HFFc6 (cell line): ENCODE measurements around the gene KLHL30. TPM values are rescaled to one million over a fixed set of nuclear protein-coding genes. Genes with fewer than 3 reads are reported as not detected.

ENCODE experiments used
- DNase-seq: peaks from one replicate; pipeline ENCODE4 v3.0.0-alpha.2; 2018
- H3K27ac Mint-ChIP-seq: 2 replicates; pipeline ENCODE4 v1.8.0; 2020; ENCODE audit warnings: mild to moderate bottlenecking, mixed read lengths
- H3K27me3 Mint-ChIP-seq: 2 replicates; pipeline ENCODE4 v1.8.0; 2021; ENCODE audit warnings: mild to moderate bottlenecking, moderate library complexity, mixed read lengths; ENCODE audit not compliant: insufficient read depth
- H3K36me3 Mint-ChIP-seq: 2 replicates; pipeline ENCODE4 v1.8.0; 2021; ENCODE audit warnings: low read depth, mixed read lengths
- H3K4me1 Mint-ChIP-seq: 2 replicates; pipeline ENCODE4 v1.8.0; 2020; ENCODE audit warnings: low read depth, mixed read lengths
- H3K4me3 Mint-ChIP-seq: 2 replicates; pipeline ENCODE4 v1.8.0; 2020; ENCODE audit warnings: mild to moderate bottlenecking, moderate library complexity, mixed read lengths
- H3K9me3 Mint-ChIP-seq: 2 replicates; pipeline ENCODE4 v1.8.0; 2020; ENCODE audit warnings: mild to moderate bottlenecking, mixed read lengths
- CTCF ChIP-seq: fragments of 200-600 bp; sonication (generic); IDR thresholded peaks from 2 replicates; pipeline ENCODE4 v1.5.0; 2021; ENCODE audit warnings: antibody characterized with exemption, mild to moderate bottlenecking
- total RNA-seq, 6 experiments: library from RNA; stranded (reverse); fragmentation: NEBNext Ultra II Directional; extraction: Animal tissue kit (Norgen Biotek cat#: 25700); gene quantifications; 2 replicates in 1 of 6; 3 replicates in 5 of 6; pipeline ENCODE4 v1.2.3, GENCODE V29; 2021

KLHL30 gene
- total RNA-seq, 6 experiments from 2014 or later, result 0.05 to 0.14 (median 0.12) TPM; not detected in 2

GRCh38 chr2:238137885-238138284 lies 583 bp upstream of the KLHL30 start:
- Mint-ChIP-seq H3K4me3 (no peak overlapping the region), H3K27ac (no peak overlapping the region), H3K27me3 (peaks cover 4% of the 10 kb centered on the region), H3K9me3 (no peaks in the 10 kb centered on the region), H3K4me1 (peaks cover 13% of the 10 kb centered on the region), H3K36me3 (no peaks in the 10 kb centered on the region)
- no peak for TF ChIP-seq CTCF
- no peak for DNase-seq

- Mint-ChIP-seq H3K36me3 (no peaks in the 10 kb centered on the region), H3K4me3 (no peak overlapping the region)
Measured at GRCh38 chr2:238139196-238140039, 950 bp downstream of the KLHL30 start.

GRCh38 chr2:238140040-238140439 lies 1.6 kb downstream of the KLHL30 start:
- Mint-ChIP-seq H3K4me1 (peaks cover 22% of the 10 kb centered on the region), H3K4me3 (no peak overlapping the region), H3K9me3 (no peaks in the 10 kb centered on the region), H3K27ac (no peak overlapping the region), H3K36me3 (no peaks in the 10 kb centered on the region), H3K27me3 (peaks cover 3% of the 10 kb centered on the region)
- no peak for DNase-seq
- TF ChIP-seq CTCF, result no peak

More at GRCh38 chr2:238139196-238140039, 950 bp downstream of the KLHL30 start:
- H3K4me1 Mint-ChIP-seq, result peaks cover 22% of the 10 kb centered on the region
- peak; percentile 76 for TF ChIP-seq CTCF
- H3K9me3 Mint-ChIP-seq, result no peaks in the 10 kb centered on the region
- DNase-seq, result no peak
- peaks cover 6% of the 10 kb centered on the region for H3K27me3 Mint-ChIP-seq
- no peak overlapping the region for H3K27ac Mint-ChIP-seq

- DNase-seq, result no peak
- Mint-ChIP-seq H3K4me3 (no peak overlapping the region), H3K36me3 (no peaks in the 10 kb centered on the region), H3K4me1 (peaks cover 22% of the 10 kb centered on the region), H3K27me3 (peaks cover 3% of the 10 kb centered on the region), H3K27ac (no peak overlapping the region), H3K9me3 (no peaks in the 10 kb centered on the region)
- TF ChIP-seq CTCF, result no peak
Measured at GRCh38 chr2:238140721-238141540, 2.5 kb downstream of the KLHL30 start.

- H3K4me1 Mint-ChIP-seq, result peaks cover 22% of the 10 kb centered on the region
- TF ChIP-seq CTCF, result no peak
- H3K4me3 Mint-ChIP-seq, result peak overlapping the region; percentile 7; the same call in 1 of the 2 replicates
- peak; percentile 50 for DNase-seq
- H3K27me3 Mint-ChIP-seq, result peaks cover 3% of the 10 kb centered on the region
- H3K36me3 Mint-ChIP-seq, result no peaks in the 10 kb centered on the region
- no peaks in the 10 kb centered on the region for H3K9me3 Mint-ChIP-seq
- peak overlapping the region; percentile 63 for H3K27ac Mint-ChIP-seq
Measured at GRCh38 chr2:238141541-238142318, 3.3 kb downstream of the KLHL30 start.
